Left ventricle myocardium inferior (tissue), 1 donor: ENCODE measurements around the gene TPK1. TPM values are rescaled to one million over a fixed set of nuclear protein-coding genes. Genes with fewer than 3 reads are reported as not detected.

Experiments
- DNase-seq: peaks from one replicate; pipeline ENCODE4 v3.0.0-alpha.2; 2020
- H3K27ac ChIP-seq: fragments of 200-600 bp; replicated peaks from 2 replicates; pipeline ENCODE4 v1.8.0; 2021
- H3K27me3 ChIP-seq: fragments of 200-600 bp; 2 replicates; pipeline ENCODE4 v1.8.0; 2021; ENCODE audit warnings: low read depth
- H3K36me3 ChIP-seq: fragments of 200-600 bp; 2 replicates; pipeline ENCODE4 v1.8.0; 2021
- H3K4me1 ChIP-seq: fragments of 200-600 bp; 2 replicates; pipeline ENCODE4 v1.8.0; 2021
- H3K4me3 ChIP-seq: fragments of 200-600 bp; 2 replicates; pipeline ENCODE4 v1.8.0; 2021; ENCODE audit warnings: mild to moderate bottlenecking, moderate library complexity
- H3K9me3 ChIP-seq: fragments of 200-600 bp; replicated peaks from 2 replicates; pipeline ENCODE4 v1.8.0; 2021
- CTCF ChIP-seq: fragments of 200-600 bp; IDR thresholded peaks from 2 replicates; pipeline ENCODE4 v1.8.0; 2021; ENCODE audit warnings: antibody characterized with exemption, mild to moderate bottlenecking, borderline replicate concordance
- intact Hi-C: fragments of 100-400 bp; cut with micrococcal nuclease; formaldehyde crosslinking; loops from one replicate; pipeline ENCODE4 v1.11.0; 2022
- total RNA-seq: library from RNA; stranded (reverse); fragmentation: NEBNext Ultra II Directional; extraction: Animal tissue kit (Norgen Biotek cat#: 25700); gene quantifications from one replicate; pipeline ENCODE4 v1.2.1, GENCODE V29; 2021
- donor health status: DM: no; HTN: yes; CAD: no; lungs with severe emphysema.

TPK1 gene
- total RNA-seq, 1 donor from 2014 or later = 3.5 TPM

GRCh38 chr7:144796919-144797318 lies 38.9 kb downstream of the TPK1 start:
- H3K27ac ChIP-seq = no peak overlapping the region
- no peaks in the 10 kb centered on the region for H3K36me3 ChIP-seq
- intact Hi-C loops = no loop called here

GRCh38 chr7:144792050-144792449 lies 43.8 kb downstream of the TPK1 start:
- Histone ChIP-seq H3K4me3 (no peak overlapping the region), H3K4me1 (no peaks in the 10 kb centered on the region), H3K9me3 (no peaks in the 10 kb centered on the region), H3K27me3 (no peaks in the 10 kb centered on the region), H3K36me3 (no peaks in the 10 kb centered on the region), H3K27ac (no peak overlapping the region)
- intact Hi-C loops = no loop called here
- no peak for DNase-seq
- no peak for TF ChIP-seq CTCF

More at GRCh38 chr7:144796919-144797318, 38.9 kb downstream of the TPK1 start:
- no peak for DNase-seq
- Histone ChIP-seq H3K4me3 (no peak overlapping the region), H3K4me1 (no peaks in the 10 kb centered on the region), H3K27me3 (no peaks in the 10 kb centered on the region), H3K9me3 (peaks cover 14% of the 10 kb centered on the region)
- no peak for TF ChIP-seq CTCF

GRCh38 chr7:144791488-144791887 lies 44.4 kb downstream of the TPK1 start:
- Histone ChIP-seq H3K4me1 (no peaks in the 10 kb centered on the region), H3K4me3 (no peak overlapping the region)
- intact Hi-C loops = no loop called here

GRCh38 chr7:144787127-144787526 lies 48.7 kb downstream of the TPK1 start:
- DNase-seq = no peak
- intact Hi-C loops = no loop called here
- no peaks in the 10 kb centered on the region for H3K36me3 ChIP-seq

More at GRCh38 chr7:144791488-144791887, 44.4 kb downstream of the TPK1 start:
- Histone ChIP-seq H3K27ac (no peak overlapping the region), H3K9me3 (no peaks in the 10 kb centered on the region), H3K36me3 (no peaks in the 10 kb centered on the region), H3K27me3 (no peaks in the 10 kb centered on the region)
- TF ChIP-seq CTCF = no peak
- no peak for DNase-seq

GRCh38 chr7:144786522-144786921 lies 49.3 kb downstream of the TPK1 start:
- intact Hi-C loops = no loop called here
- H3K36me3 ChIP-seq = no peaks in the 10 kb centered on the region
- TF ChIP-seq CTCF = no peak
- H3K4me1 ChIP-seq = no peaks in the 10 kb centered on the region
- no peaks in the 10 kb centered on the region for H3K27me3 ChIP-seq
- no peaks in the 10 kb centered on the region for H3K9me3 ChIP-seq
- no peak for DNase-seq
- H3K27ac ChIP-seq = no peak overlapping the region
- H3K4me3 ChIP-seq = no peak overlapping the region

More at GRCh38 chr7:144787127-144787526, 48.7 kb downstream of the TPK1 start:
- H3K27ac ChIP-seq = no peak overlapping the region
- TF ChIP-seq CTCF = peak; percentile 24
- H3K9me3 ChIP-seq = no peaks in the 10 kb centered on the region
- H3K27me3 ChIP-seq = no peaks in the 10 kb centered on the region
- no peak overlapping the region for H3K4me3 ChIP-seq
- no peaks in the 10 kb centered on the region for H3K4me1 ChIP-seq
